Measurements from ENCODE around the gene MSRB2. TPM values are rescaled to one million over a fixed set of nuclear protein-coding genes. Genes with fewer than 3 reads are reported as not detected.
A peak's percentile ranks its signal among the peaks of the same experiment; 100 is the strongest.

MSRB2 gene
- 9.6 and 11.0 TPM in 2 replicates for total RNA-seq (2021; fragmentation: NEBNext Ultra II Directional; extraction: Animal tissue kit (Norgen Biotek cat#: 25700))
- polyA plus RNA-seq (2011; rRNA removed) = 11.6 and 13.9 TPM in 2 replicates
- 12.1 TPM for polyA plus RNA-seq (2011; cell fraction: cytosol; rRNA removed)
- 11.7 TPM for polyA plus RNA-seq (2011; cell fraction: nucleus; rRNA removed)
- polyA plus RNA-seq (2012, experiment 1 of 2) = 15.3 to 18.6 TPM (median 16.3 TPM) in 4 replicates
- 7.8 TPM for polyA plus RNA-seq (2012, experiment 2 of 2)
- polyA plus RNA-seq (2013, experiment 1 of 2) = 6.0 TPM
- polyA plus RNA-seq (2013, experiment 2 of 2) = 5.0 TPM
- 9.6 and 13.4 TPM in 2 replicates for polyA minus RNA-seq (2011; rRNA and poly(A)+ RNA removed)
- 1.6 TPM for polyA minus RNA-seq (2011; cell fraction: cytosol; rRNA and poly(A)+ RNA removed)
- polyA minus RNA-seq (2011; cell fraction: nucleus; rRNA and poly(A)+ RNA removed) = 5.8 TPM
- long read RNA-seq, experiment 1, transcript MSRB2-201 (5 exons, 1,803 nt) = major isoform, 13 of 14 reads
- long read RNA-seq, experiment 1, partial matches to known transcripts = 0 of 14 reads
- long read RNA-seq, experiment 1, other reads (novel, unspliced or antisense) = 1 of 14 reads
- long read RNA-seq, experiment 2 = 0 reads

DNA sequence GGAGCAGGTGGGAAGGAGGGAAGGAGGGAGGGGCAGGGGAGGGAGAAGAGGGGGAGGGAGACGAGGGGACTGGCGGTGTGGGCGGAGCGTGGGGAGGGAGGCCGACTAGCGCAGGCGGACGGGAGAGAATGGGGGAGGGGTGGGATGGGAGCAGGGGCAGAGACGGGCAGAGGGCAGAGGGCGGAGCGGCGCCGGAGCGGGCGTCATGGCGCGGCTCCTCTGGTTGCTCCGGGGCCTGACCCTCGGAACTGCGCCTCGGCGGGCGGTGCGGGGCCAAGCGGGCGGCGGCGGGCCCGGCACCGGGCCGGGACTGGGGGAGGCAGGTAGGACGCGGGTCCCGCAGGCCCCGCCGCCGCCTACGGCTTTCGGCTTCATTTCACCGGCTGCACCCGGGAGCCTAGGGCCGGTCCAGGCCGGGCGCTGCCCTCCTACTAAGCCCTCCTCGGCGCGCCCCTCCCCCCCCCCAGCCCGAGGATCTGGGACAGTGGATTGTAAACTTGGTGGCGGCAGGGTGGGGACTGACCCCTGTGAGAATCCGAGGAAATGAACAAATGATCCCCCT is at the start of gene MSRB2:
TSS of gene MSRB2 (plus strand) at position 176 of the 562 bp plus-strand sequence. CDS start at position 206, 30 bp downstream.
- Histone ChIP-seq H4K8ac (ENCODE audit: extremely low read depth, insufficient read depth, low read length) (peak within 1 kb of the TSS; percentile 74; the same call in 1 of the 2 replicates), H4K20me1 (replicated peaks in 1 of 2; ENCODE audit: control insufficient read depth in 1 of 2, insufficient read depth in 2 of 2, low read length in 2 of 2) (no peaks in the 10 kb centered on the region), H3K36me3 (ENCODE audit: control insufficient read depth in 2 of 4, insufficient read depth in 4 of 4, low read length in 3 of 4) (no peaks in the 10 kb centered on the region; a peak in 1 of 8 replicates), H3K79me2 (ENCODE audit: control insufficient read depth in 1 of 2, insufficient read depth in 2 of 2, low read length in 2 of 2) (no peaks in the 10 kb centered on the region; a peak in 2 of 4 replicates), H2BK12ac (ENCODE audit: low read depth, low read length) (peak within 1 kb of the TSS; percentile 46; the same call in 1 of the 2 replicates), H3K4ac (replicated peaks; ENCODE audit: insufficient read length, low read depth, low read length) (no peak within 1 kb of the TSS), H3K23me2 (ENCODE audit: low read depth, low read length) (peaks cover 4% of the 10 kb centered on the region; the same call in 1 of the 2 replicates), H2AK5ac (ENCODE audit: low read depth, low read length) (no peak within 1 kb of the TSS), H2BK5ac (ENCODE audit: low read depth, low read length) (0 out of 2 replicates have a peak within 1 kb of the TSS, but pooled peaks have one; percentile 46), H3K56ac (replicated peaks; ENCODE audit: insufficient read length, low read depth, low read length) (no peak within 1 kb of the TSS), H3K27ac (ENCODE audit: low read depth, low read length) (peak within 1 kb of the TSS; percentile 84), H2BK120ac (replicated peaks; ENCODE audit: low read depth, low read length) (no peak within 1 kb of the TSS), H3K79me1 (ENCODE audit: low read depth, low read length) (no peaks in the 10 kb centered on the region), H3K27me3 (replicated peaks in 1 of 4; ENCODE audit: control insufficient read depth in 3 of 4, extremely low read depth in 1 of 4, insufficient read depth in 3 of 4, low read length in 3 of 4) (no peaks in the 10 kb centered on the region), H3K18ac (ENCODE audit: extremely low read depth, low read length) (peak within 1 kb of the TSS; percentile 36; the same call in 1 of the 2 replicates), H3K23ac (ENCODE audit: insufficient read length) (no peak within 1 kb of the TSS), H3K4me3 (ENCODE audit: extremely low read depth in 1 of 4, insufficient read depth in 2 of 4, low read depth in 3 of 4, low read length in 4 of 4) (peak within 1 kb of the TSS; percentile 61 to 91 (median 65)), H2BK15ac (ENCODE audit: low read length) (no peak within 1 kb of the TSS), H4K5ac (ENCODE audit: insufficient read length, low read depth, low read length) (peak within 1 kb of the TSS; percentile 31), H3K9ac (replicated peaks in 1 of 4; ENCODE audit: extremely low read depth in 1 of 4, low read depth in 3 of 4, low read length in 3 of 4) (peak within 1 kb of the TSS; percentile 74 to 99 (median 82)), H3K9me3 (ENCODE audit: insufficient read depth in 2 of 2, low read depth in 1 of 2, low read length in 1 of 2) (no peaks in the 10 kb centered on the region), H3K14ac (ENCODE audit: insufficient read length) (no peak within 1 kb of the TSS), H2BK20ac (ENCODE audit: low read length) (0 out of 2 replicates have a peak within 1 kb of the TSS, but pooled peaks have one; percentile 67), H3K4me2 (ENCODE audit: insufficient read depth in 1 of 2, low read depth in 2 of 2, low read length in 2 of 2) (peak within 1 kb of the TSS; percentile 79 to 91), H4K91ac (replicated peaks; ENCODE audit: insufficient read length, low read length) (no peak within 1 kb of the TSS), H3K4me1 (replicated peaks in 1 of 4; ENCODE audit: control insufficient read depth in 3 of 4, insufficient read depth in 4 of 4, low read length in 3 of 4) (peaks cover 2 to 14% (median 9%) of the 10 kb centered on the region in 4 experiments; a peak in 5 of 7 replicates), H2AFZ (ENCODE audit: low read length) (peak within 1 kb of the TSS; percentile 70)
- 4% methylated on average over 4 of the region's 50 CpGs; no CpG with 5 or more reads in 1 of the 2 experiments for WGBS, 2 experiments (ENCODE audit: extremely low coverage in 1 of 2, insufficient coverage in 1 of 2, insufficient read length in 1 of 2, insufficient replicate concordance in 2 of 2, low coverage in 1 of 2, low lambda C conversion rate in 2 of 2, missing lambda C conversion rate in 1 of 2)
- DNase-seq (ENCODE audit: low read depth in 1 of 2, low spot score in 2 of 2) (peak; percentile 82 to 88), FAIRE-seq (no peak)
- POLR2A ChIA-PET (ENCODE audit: partially characterized antibody) = no interaction called here
- CTCF ChIA-PET (ENCODE audit: partially characterized antibody) = interaction anchor here (1.3 kb wide), 1 partner anchor 13 kb away, joined by 5 read pairs; no protein-coding TSS in a partner anchor
- peak; percentile 70 for TF ChIP-seq SP1 (IDR thresholded peaks at IDR 0.05; ENCODE audit: low read depth, low read length)
- TF ChIP-seq TAF7 (optimal IDR thresholded peaks at IDR 0.05; ENCODE audit: borderline replicate concordance, low read depth, low read length) = peak; percentile 32
- TF ChIP-seq YY1 (IDR thresholded peaks at IDR 0.05; ENCODE audit: low read depth, low read length) = peak; percentile 78; the same call in 1 of the 2 replicates
- peak; percentile 94 for TF ChIP-seq PHF8 (conservative IDR thresholded peaks at IDR 0.05; ENCODE audit: low read depth, low read length)
- no peak for TF ChIP-seq JUN (IDR thresholded peaks at IDR 0.05; ENCODE audit: low read depth, low read length)
- TF ChIP-seq TCF12 (IDR thresholded peaks at IDR 0.05; ENCODE audit: low read depth, low read length) = no peak
- peak; percentile 95 to 97 for TF ChIP-seq POLR2A (IDR thresholded peaks at IDR 0.05; ENCODE audit: control extremely low read depth in 1 of 2, low read depth in 2 of 2, low read length in 2 of 2)
- TF ChIP-seq CREB1 (IDR thresholded peaks at IDR 0.05) = peak; percentile 60; the same call in 1 of the 2 replicates
- peak; percentile 64; the same call in 1 of the 2 replicates for TF ChIP-seq TBP (IDR thresholded peaks at IDR 0.05; ENCODE audit: low read depth, low read length)
- no peak for TF ChIP-seq NRF1 (IDR thresholded peaks at IDR 0.05; ENCODE audit: low read depth, low read length)
- TF ChIP-seq RXRA (IDR thresholded peaks at IDR 0.05; ENCODE audit: insufficient read depth, low read depth, low read length) = no peak
